ENCODE data around the gene PDLIM7. TPM values are rescaled to one million over a fixed set of nuclear protein-coding genes. Genes with fewer than 3 reads are reported as not detected.
A peak's percentile ranks its signal among the peaks of the same experiment; 100 is the strongest.

The PDLIM7 gene
- total RNA-seq, 1 donor from 2014 or later: 49.9 TPM

- Mint-ChIP-seq H3K9me3 (no peaks in the 10 kb centered on the region), H3K4me3 (peak overlapping the region; percentile 61), H3K4me1 (ENCODE audit: low read depth) (peaks cover 22% of the 10 kb centered on the region), H3K36me3 (ENCODE audit: low read depth) (peaks cover 4% of the 10 kb centered on the region), H3K27ac (no peak overlapping the region), H3K27me3 (ENCODE audit: insufficient read depth) (peaks cover 13% of the 10 kb centered on the region)
- intact Hi-C loops (cut with micrococcal nuclease): loop anchor here (1.0 to 5.0 kb wide), 5 partner anchors 15 to 325 kb away; partner anchors contain the start of genes NSD1, PDLIM7 and TMED9
- peak; percentile 53 for DNase-seq (ENCODE audit: low spot score)
These were observed 40.2 kb downstream of the PDLIM7 start for GRCh38 chr5:177456976-177457851.

- Mint-ChIP-seq H3K27me3 (ENCODE audit: insufficient read depth) (peaks cover 18% of the 10 kb centered on the region), H3K27ac (no peak overlapping the region)
- intact Hi-C loops (cut with micrococcal nuclease): loop anchor here (1.0 to 5.0 kb wide), 5 partner anchors 16 to 324 kb away; partner anchors contain the start of genes NSD1, PDLIM7 and TMED9
These were observed 40.8 kb downstream of the PDLIM7 start for GRCh38 chr5:177456591-177456964.

GRCh38 chr5:177455661-177456590, 41.5 kb downstream of the PDLIM7 start:
- peak overlapping the region; percentile 84 for H3K4me3 Mint-ChIP-seq
- H3K36me3 Mint-ChIP-seq (ENCODE audit: low read depth): peaks cover 4% of the 10 kb centered on the region
- intact Hi-C loops (cut with micrococcal nuclease): loop anchor here (1.0 to 5.0 kb wide), 6 partner anchors 16 to 324 kb away; partner anchors contain the start of genes NSD1, PDLIM7 and TMED9
- peak; percentile 83 for DNase-seq (ENCODE audit: low spot score)
- H3K4me1 Mint-ChIP-seq (ENCODE audit: low read depth): peaks cover 11% of the 10 kb centered on the region
- H3K27me3 Mint-ChIP-seq (ENCODE audit: insufficient read depth): peaks cover 18% of the 10 kb centered on the region
- H3K9me3 Mint-ChIP-seq: no peaks in the 10 kb centered on the region
- H3K27ac Mint-ChIP-seq: peak overlapping the region; percentile 81

More at GRCh38 chr5:177456591-177456964, 40.8 kb downstream of the PDLIM7 start:
- Mint-ChIP-seq H3K4me1 (ENCODE audit: low read depth) (peaks cover 16% of the 10 kb centered on the region), H3K9me3 (no peaks in the 10 kb centered on the region), H3K4me3 (peak overlapping the region; percentile 84), H3K36me3 (ENCODE audit: low read depth) (peaks cover 4% of the 10 kb centered on the region)
- DNase-seq (ENCODE audit: low spot score): no peak

GRCh38 chr5:177455036-177455660, 42.3 kb downstream of the PDLIM7 start:
- Mint-ChIP-seq H3K4me3 (peak overlapping the region; percentile 53), H3K27me3 (ENCODE audit: insufficient read depth) (peaks cover 18% of the 10 kb centered on the region), H3K27ac (peak overlapping the region; percentile 40), H3K36me3 (ENCODE audit: low read depth) (peaks cover 4% of the 10 kb centered on the region), H3K4me1 (ENCODE audit: low read depth) (peaks cover 11% of the 10 kb centered on the region), H3K9me3 (no peaks in the 10 kb centered on the region)
- peak; percentile 88 for DNase-seq (ENCODE audit: low spot score)
- intact Hi-C loops (cut with micrococcal nuclease): loop anchor here (2.0 to 5.0 kb wide), 3 partner anchors 136 to 323 kb away; partner anchors contain the start of genes NSD1 and TMED9

GRCh38 chr5:177454397-177455035, 42.9 kb downstream of the PDLIM7 start:
- H3K36me3 Mint-ChIP-seq (ENCODE audit: low read depth): peaks cover 4% of the 10 kb centered on the region
- H3K9me3 Mint-ChIP-seq: no peaks in the 10 kb centered on the region
- no peak overlapping the region for H3K4me3 Mint-ChIP-seq
- peak; percentile 89 for DNase-seq (ENCODE audit: low spot score)
- intact Hi-C loops (cut with micrococcal nuclease): loop anchor here (1.0 to 5.0 kb wide), 7 partner anchors 8 to 322 kb away; partner anchors contain the start of genes NSD1, PRR7 and TMED9
- H3K4me1 Mint-ChIP-seq (ENCODE audit: low read depth): peaks cover 11% of the 10 kb centered on the region
- H3K27ac Mint-ChIP-seq: peak overlapping the region; percentile 40
- peaks cover 18% of the 10 kb centered on the region for H3K27me3 Mint-ChIP-seq (ENCODE audit: insufficient read depth)

- H3K4me1 Mint-ChIP-seq (ENCODE audit: low read depth): peaks cover 11% of the 10 kb centered on the region
- intact Hi-C loops (cut with micrococcal nuclease): loop anchor here (1.0 to 2.0 kb wide), 5 partner anchors 8 to 135 kb away; partner anchors contain the start of gene PRR7
- peaks cover 4% of the 10 kb centered on the region for H3K36me3 Mint-ChIP-seq (ENCODE audit: low read depth)
- H3K27me3 Mint-ChIP-seq (ENCODE audit: insufficient read depth): peaks cover 18% of the 10 kb centered on the region
- H3K9me3 Mint-ChIP-seq: no peaks in the 10 kb centered on the region
- peak overlapping the region; percentile 77 for H3K4me3 Mint-ChIP-seq
- DNase-seq (ENCODE audit: low spot score): no peak
- H3K27ac Mint-ChIP-seq: peak overlapping the region; percentile 79
These were observed 43.5 kb downstream of the PDLIM7 start for GRCh38 chr5:177453852-177454396.

- DNase-seq (ENCODE audit: low spot score): no peak
- Mint-ChIP-seq H3K27ac (peak overlapping the region; percentile 18), H3K36me3 (ENCODE audit: low read depth) (peaks cover 4% of the 10 kb centered on the region), H3K9me3 (no peaks in the 10 kb centered on the region), H3K4me3 (peak overlapping the region; percentile 10), H3K4me1 (ENCODE audit: low read depth) (peaks cover 20% of the 10 kb centered on the region), H3K27me3 (ENCODE audit: insufficient read depth) (peaks cover 25% of the 10 kb centered on the region)
- intact Hi-C loops (cut with micrococcal nuclease): no loop called here
These were observed 44.4 kb downstream of the PDLIM7 start for GRCh38 chr5:177452688-177453638.

GRCh38 chr5:177450667-177451424, 46.6 kb downstream of the PDLIM7 start:
- H3K9me3 Mint-ChIP-seq: no peaks in the 10 kb centered on the region
- DNase-seq (ENCODE audit: low spot score): no peak
- H3K36me3 Mint-ChIP-seq (ENCODE audit: low read depth): peaks cover 1% of the 10 kb centered on the region
- peaks cover 12% of the 10 kb centered on the region for H3K4me1 Mint-ChIP-seq (ENCODE audit: low read depth)
- H3K4me3 Mint-ChIP-seq: no peak overlapping the region
- H3K27ac Mint-ChIP-seq: no peak overlapping the region
- H3K27me3 Mint-ChIP-seq (ENCODE audit: insufficient read depth): peaks cover 28% of the 10 kb centered on the region
- intact Hi-C loops (cut with micrococcal nuclease): no loop called here

- intact Hi-C loops (cut with micrococcal nuclease): no loop called here
- H3K36me3 Mint-ChIP-seq (ENCODE audit: low read depth): peaks cover 1% of the 10 kb centered on the region
- no peaks in the 10 kb centered on the region for H3K9me3 Mint-ChIP-seq
- H3K4me1 Mint-ChIP-seq (ENCODE audit: low read depth): peaks cover 27% of the 10 kb centered on the region
- no peak for DNase-seq (ENCODE audit: low spot score)
- no peak overlapping the region for H3K27ac Mint-ChIP-seq
- peaks cover 28% of the 10 kb centered on the region for H3K27me3 Mint-ChIP-seq (ENCODE audit: insufficient read depth)
- no peak overlapping the region for H3K4me3 Mint-ChIP-seq
These were observed 48.0 kb downstream of the PDLIM7 start for GRCh38 chr5:177449140-177450061.

Measured in activated T-helper 1 cell treated with anti-CD3 and anti-CD28 coated beads, Interleukin-12 subunit alpha, Interleukin-12 subunit beta, Interleukin-2, Interleukin-4 antibody, amounts not matched to agents 30 ng/mL and 10 ng/mL and 1 ng/mL, durations not matched to agents 14 hours and 24 hours and 36 hours (primary cell).